WTC11 (cell line): ENCODE data around the gene OVCA2. TPM values are rescaled to one million over a fixed set of nuclear protein-coding genes. Genes with fewer than 3 reads are reported as not detected.

Experiments used
- ATAC-seq: fragments of 200-7000 bp; cut with Tn5 transposase; 2 replicates; pipeline ENCODE4 v1.10.0; 2021; ENCODE audit warnings: mild to moderate bottlenecking, moderate library complexity
- CTCF ChIA-PET: fragments of 300-600 bp; sonication (Branson Sonifier 250); formaldehyde crosslinking; loops from one replicate; lab custom pipeline; 2021; ENCODE audit warnings: antibody characterized with exemption; lab: Charles Lee
- POLR2A ChIA-PET: fragments of 350-600 bp; sonication (Branson Sonifier 250); formaldehyde crosslinking; loops from one replicate; lab custom pipeline; 2021; ENCODE audit warnings: antibody characterized with exemption; lab: Charles Lee
- DNase-seq: peaks from one replicate; pipeline ENCODE4 v3.0.0; 2021; ENCODE audit warnings: low spot score
- H3K27ac Mint-ChIP-seq: 2 replicates; pipeline ENCODE4 v1.8.0; 2021; ENCODE audit warnings: mixed read lengths
- H3K27me3 Mint-ChIP-seq: 2 replicates; pipeline ENCODE4 v1.8.0; 2021; ENCODE audit warnings: low read depth, mild to moderate bottlenecking, moderate library complexity, mixed read lengths
- H3K36me3 Mint-ChIP-seq: 2 replicates; pipeline ENCODE4 v1.8.0; 2021; ENCODE audit warnings: mixed read lengths
- H3K4me1 Mint-ChIP-seq: 2 replicates; pipeline ENCODE4 v1.8.0; 2022; ENCODE audit warnings: mixed read lengths
- H3K4me3 Mint-ChIP-seq: 2 replicates; pipeline ENCODE4 v1.8.0; 2021; ENCODE audit warnings: mild to moderate bottlenecking, moderate library complexity, mixed read lengths
- H3K9me3 Mint-ChIP-seq: 2 replicates; pipeline ENCODE4 v1.8.0; 2021; ENCODE audit warnings: mixed read lengths
- AFF4 ChIP-seq: sonication (generic); formaldehyde crosslinking; IDR thresholded peaks from 2 replicates; pipeline ENCODE4 v1.8.1; 2023; ENCODE audit warnings: mild to moderate bottlenecking, missing genetic modification reagents, borderline replicate concordance
- AR ChIP-seq: fragments of 250-450 bp; sonication (Bioruptor Pico); IDR thresholded peaks from 2 replicates; pipeline ENCODE4 v1.9.0; 2021; ENCODE audit warnings: mild to moderate bottlenecking
- ATF2 ChIP-seq: sonication (generic); formaldehyde crosslinking; IDR thresholded peaks from 2 replicates; pipeline ENCODE4 v1.8.1; 2022; ENCODE audit warnings: low read depth, missing genetic modification reagents, borderline replicate concordance
- CDX4 ChIP-seq: fragments of 250-450 bp; sonication (Bioruptor Pico); IDR thresholded peaks from 2 replicates; pipeline ENCODE4 v1.9.0; 2021; ENCODE audit warnings: moderate library complexity, mild to moderate bottlenecking, inconsistent platforms, borderline replicate concordance
- CREM ChIP-seq: sonication (generic); formaldehyde crosslinking; IDR thresholded peaks from 2 replicates; pipeline ENCODE4 v1.8.1; 2022; ENCODE audit warnings: mild to moderate bottlenecking, missing genetic modification reagents, moderate library complexity
- E2F1 ChIP-seq: sonication (generic); formaldehyde crosslinking; IDR thresholded peaks from 2 replicates; pipeline ENCODE4 v1.8.0; 2022; ENCODE audit warnings: mild to moderate bottlenecking, missing genetic modification reagents
- E2F4 ChIP-seq: sonication (generic); formaldehyde crosslinking; IDR thresholded peaks from 2 replicates; pipeline ENCODE4 v1.8.1; 2022; ENCODE audit warnings: low read depth, mild to moderate bottlenecking, moderate library complexity, missing genetic modification reagents, borderline replicate concordance
- ELF4 ChIP-seq: sonication (generic); formaldehyde crosslinking; IDR thresholded peaks from 2 replicates; pipeline ENCODE4 v1.8.1; 2022; ENCODE audit warnings: low read depth, mild to moderate bottlenecking, moderate library complexity, missing genetic modification reagents
- ETV6 ChIP-seq: sonication (generic); formaldehyde crosslinking; IDR thresholded peaks from 2 replicates; pipeline ENCODE4 v1.8.1; 2022; ENCODE audit warnings: mild to moderate bottlenecking, missing genetic modification reagents
- GRHL2 ChIP-seq: fragments of 250-450 bp; sonication (Bioruptor Pico); IDR thresholded peaks from 2 replicates; pipeline ENCODE4 v1.8.0; 2022; ENCODE audit warnings: mild to moderate bottlenecking, moderate library complexity; ENCODE audit not compliant: insufficient replicate concordance, severe bottlenecking
- IRF1 ChIP-seq: sonication (generic); formaldehyde crosslinking; IDR thresholded peaks from 2 replicates; pipeline ENCODE4 v1.8.0; 2023; ENCODE audit warnings: missing genetic modification reagents
- NFATC4 ChIP-seq: fragments of 250-450 bp; sonication (Bioruptor Pico); IDR thresholded peaks from 2 replicates; pipeline ENCODE4 v1.9.0; 2021; ENCODE audit warnings: mild to moderate bottlenecking
- NR1H2 ChIP-seq: sonication (generic); formaldehyde crosslinking; IDR thresholded peaks from 2 replicates; pipeline ENCODE4 v1.9.0; 2021; ENCODE audit warnings: mild to moderate bottlenecking, moderate library complexity, missing genetic modification reagents
- RELA ChIP-seq: sonication (generic); formaldehyde crosslinking; IDR thresholded peaks from 2 replicates; pipeline ENCODE4 v1.8.1; 2022; ENCODE audit warnings: missing genetic modification reagents, mild to moderate bottlenecking, borderline replicate concordance
- RORB ChIP-seq: fragments of 250-450 bp; sonication (Bioruptor Pico); IDR thresholded peaks from 2 replicates; pipeline ENCODE4 v1.9.0; 2021; ENCODE audit warnings: mild to moderate bottlenecking
- SOX15 ChIP-seq: fragments of 250-450 bp; sonication (Bioruptor Pico); IDR thresholded peaks from 2 replicates; pipeline ENCODE4 v1.9.0; 2021; ENCODE audit warnings: mild to moderate bottlenecking
- SP1 ChIP-seq: sonication (generic); formaldehyde crosslinking; conservative IDR thresholded peaks from 2 replicates; pipeline ENCODE4 v1.8.1; 2022; ENCODE audit warnings: missing genetic modification reagents
- TCF7 ChIP-seq: sonication (generic); formaldehyde crosslinking; IDR thresholded peaks from 2 replicates; pipeline ENCODE4 v1.8.0; 2022; ENCODE audit warnings: mild to moderate bottlenecking, low read depth, missing genetic modification reagents, moderate library complexity
- USF1 ChIP-seq: sonication (generic); formaldehyde crosslinking; IDR thresholded peaks from 2 replicates; pipeline ENCODE4 v1.8.0; 2022; ENCODE audit warnings: mild to moderate bottlenecking, missing genetic modification reagents
- ZNF219 ChIP-seq: sonication (generic); formaldehyde crosslinking; IDR thresholded peaks from 2 replicates; pipeline ENCODE4 v1.8.0; 2023; ENCODE audit warnings: missing genetic modification reagents, mild to moderate bottlenecking, borderline replicate concordance
- total RNA-seq: library from RNA; stranded (reverse); gene quantifications from 3 replicates; pipeline ENCODE4 v1.2.3, GENCODE V29; 2021

OVCA2 gene
- total RNA-seq, 1 experiment from 2014 or later, result 23.5 TPM

- ChIA-PET CTCF (interaction anchor here (0.6 kb wide), 1 partner anchor 22 kb away, joined by 4 read pairs; no protein-coding TSS in a partner anchor), POLR2A (interaction anchor here (0.5 kb wide), 1 partner anchor 11 kb away, joined by 3 read pairs; no protein-coding TSS in a partner anchor)
- DNase-seq, result no peak
- Mint-ChIP-seq H3K4me3 (no peak overlapping the region), H3K4me1 (peaks cover 2% of the 10 kb centered on the region), H3K27ac (no peak overlapping the region), H3K27me3 (no peaks in the 10 kb centered on the region), H3K36me3 (no peaks in the 10 kb centered on the region), H3K9me3 (no peaks in the 10 kb centered on the region)
- TF ChIP-seq NR1H2 (CRISPR knock-in tag), result no peak
- TF ChIP-seq RORB (CRISPR knock-in tag), result no peak
- no peak for TF ChIP-seq AR (CRISPR knock-in tag)
- no peak for TF ChIP-seq ETV6 (CRISPR knock-in tag)
- no peak for TF ChIP-seq NFATC4 (CRISPR knock-in tag)
- TF ChIP-seq ATF2 (CRISPR knock-in tag), result no peak
- TF ChIP-seq E2F1 (CRISPR knock-in tag), result no peak
- TF ChIP-seq ZNF219 (CRISPR knock-in tag), result no peak
- TF ChIP-seq ELF4 (CRISPR knock-in tag), result no peak
- no peak for TF ChIP-seq E2F4 (CRISPR knock-in tag)
- ATAC-seq, result no peak
Measured at GRCh38 chr17:2035541-2036488, 6.0 kb upstream of the OVCA2 start.

- no peaks in the 10 kb centered on the region; the same call in 1 of the 2 replicates for H3K27me3 Mint-ChIP-seq
- no peak overlapping the region for H3K27ac Mint-ChIP-seq
- ChIA-PET POLR2A (interaction anchor here (0.5 kb wide), 1 partner anchor 221 kb away, joined by 3 read pairs; no protein-coding TSS in a partner anchor), CTCF (interaction anchor here (0.6 kb wide), 1 partner anchor 16 kb away, joined by 3 read pairs; no protein-coding TSS in a partner anchor)
- no peak for DNase-seq
- no peak overlapping the region for H3K4me3 Mint-ChIP-seq
- no peaks in the 10 kb centered on the region for H3K9me3 Mint-ChIP-seq
- no peaks in the 10 kb centered on the region; the same call in none of the 2 replicates for H3K4me1 Mint-ChIP-seq
- ATAC-seq, result no peak
- no peaks in the 10 kb centered on the region for H3K36me3 Mint-ChIP-seq
- TF ChIP-seq TCF7 (CRISPR knock-in tag) (no peak), USF1 (no peak), CDX4 (CRISPR knock-in tag) (no peak), GRHL2 (CRISPR knock-in tag) (no peak), SOX15 (CRISPR knock-in tag) (no peak), RELA (CRISPR knock-in tag) (no peak), AFF4 (no peak), IRF1 (CRISPR knock-in tag) (no peak), SP1 (CRISPR knock-in tag) (no peak), CREM (no peak)
Measured at GRCh38 chr17:2037155-2037554, 4.7 kb upstream of the OVCA2 start.
